ENCODE measurements around the gene HMCN1. TPM values are rescaled to one million over a fixed set of nuclear protein-coding genes. Genes with fewer than 3 reads are reported as not detected.

The HMCN1 gene
- total and polyA plus RNA-seq, 2 donors from 2014 or later = 0.97 to 2.7 TPM

GRCh38 chr1:186202776-186203175, 468.6 kb downstream of the HMCN1 start:
- Histone ChIP-seq H3K4me3 (ENCODE audit: low read length in 3 of 3) (no peak overlapping the region), H3K27me3 (ENCODE audit: control insufficient read depth, insufficient read depth, low read length) (no peaks in the 10 kb centered on the region), H3K4me1 (ENCODE audit: control insufficient read depth in 2 of 3, insufficient read depth in 2 of 3, low read depth in 1 of 3, low read length in 3 of 3) (no peaks in the 10 kb centered on the region), H3K9ac (ENCODE audit: low read length in 3 of 3) (no peak overlapping the region), H3K36me3 (ENCODE audit: control insufficient read depth in 2 of 3, insufficient read depth in 3 of 3, low read length in 3 of 3) (no peaks in the 10 kb centered on the region), H3K9me3 (ENCODE audit: control insufficient read depth in 2 of 3, insufficient read depth in 1 of 3, low read length in 3 of 3) (no peaks in the 10 kb centered on the region), H3K27ac (ENCODE audit: low read depth in 2 of 2, low read length in 2 of 2) (no peak overlapping the region)
- intact Hi-C loops (cut with DNase I) = no loop called here
- FAIRE-seq = no peak
- TF ChIP-seq CTCF (IDR thresholded peaks at IDR 0.05; ENCODE audit: borderline replicate concordance, extremely low read depth, insufficient read depth) = no peak
- no peak for DNase-seq

GRCh38 chr1:186206048-186206570, 471.9 kb downstream of the HMCN1 start:
- no peak for TF ChIP-seq CTCF (IDR thresholded peaks at IDR 0.05; ENCODE audit: borderline replicate concordance, extremely low read depth, insufficient read depth)
- DNase-seq (no peak), FAIRE-seq (no peak)
- Histone ChIP-seq H3K27me3 (ENCODE audit: control insufficient read depth, insufficient read depth, low read length) (no peaks in the 10 kb centered on the region), H3K27ac (ENCODE audit: low read depth in 2 of 2, low read length in 2 of 2) (no peak overlapping the region), H3K4me3 (ENCODE audit: low read length in 3 of 3) (no peak overlapping the region), H3K9ac (ENCODE audit: low read length in 3 of 3) (no peak overlapping the region), H3K36me3 (ENCODE audit: control insufficient read depth in 2 of 3, insufficient read depth in 3 of 3, low read length in 3 of 3) (no peaks in the 10 kb centered on the region), H3K4me1 (ENCODE audit: control insufficient read depth in 2 of 3, insufficient read depth in 2 of 3, low read depth in 1 of 3, low read length in 3 of 3) (peaks cover 0 to 2% (median 0%) of the 10 kb centered on the region in 3 donors), H3K9me3 (ENCODE audit: control insufficient read depth in 2 of 3, insufficient read depth in 1 of 3, low read length in 3 of 3) (no peaks in the 10 kb centered on the region)
- intact Hi-C loops (cut with DNase I) = no loop called here

GRCh38 chr1:186207391-186208085, 473.3 kb downstream of the HMCN1 start:
- Histone ChIP-seq H3K4me3 (ENCODE audit: low read length in 3 of 3) (no peak overlapping the region), H3K4me1 (ENCODE audit: control insufficient read depth in 2 of 3, insufficient read depth in 2 of 3, low read depth in 1 of 3, low read length in 3 of 3) (peaks cover 0 to 2% (median 0%) of the 10 kb centered on the region in 3 donors), H3K27me3 (ENCODE audit: control insufficient read depth, insufficient read depth, low read length) (no peaks in the 10 kb centered on the region), H3K9ac (ENCODE audit: low read length in 3 of 3) (no peak overlapping the region), H3K9me3 (ENCODE audit: control insufficient read depth in 2 of 3, insufficient read depth in 1 of 3, low read length in 3 of 3) (no peaks in the 10 kb centered on the region), H3K36me3 (ENCODE audit: control insufficient read depth in 2 of 3, insufficient read depth in 3 of 3, low read length in 3 of 3) (no peaks in the 10 kb centered on the region), H3K27ac (ENCODE audit: low read depth in 2 of 2, low read length in 2 of 2) (no peak overlapping the region)
- TF ChIP-seq CTCF (IDR thresholded peaks at IDR 0.05; ENCODE audit: borderline replicate concordance, extremely low read depth, insufficient read depth) = no peak
- FAIRE-seq (no peak), DNase-seq (no peak)
- intact Hi-C loops (cut with DNase I) = no loop called here

Measured in kidney (tissue), 14 donors.